T-helper 1 cell treated with Interleukin-12 subunit alpha and Interleukin-12 subunit beta and Interleukin-4 antibody, amounts not matched to agents 30 ng/mL and 1 ng/mL, for 36 hours (primary cell): ENCODE data around the gene ART5. TPM values are rescaled to one million over a fixed set of nuclear protein-coding genes. Genes with fewer than 3 reads are reported as not detected.

ENCODE experiments used
- intact Hi-C: fragments of 100-400 bp; cut with micrococcal nuclease; formaldehyde crosslinking; loops from one replicate; pipeline ENCODE4 v1.15.1; 2024
- total RNA-seq: library from RNA; stranded (reverse); gene quantifications from 2 replicates; pipeline ENCODE4 v1.2.3, GENCODE V29; 2022

ART5 gene, protein sequence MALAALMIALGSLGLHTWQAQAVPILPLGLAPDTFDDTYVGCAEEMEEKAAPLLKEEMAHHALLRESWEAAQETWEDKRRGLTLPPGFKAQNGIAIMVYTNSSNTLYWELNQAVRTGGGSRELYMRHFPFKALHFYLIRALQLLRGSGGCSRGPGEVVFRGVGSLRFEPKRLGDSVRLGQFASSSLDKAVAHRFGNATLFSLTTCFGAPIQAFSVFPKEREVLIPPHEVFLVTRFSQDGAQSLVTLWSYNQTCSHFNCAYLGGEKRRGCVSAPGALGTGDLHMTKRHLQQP
- total RNA-seq: not detected in 2 replicates

DNA sequence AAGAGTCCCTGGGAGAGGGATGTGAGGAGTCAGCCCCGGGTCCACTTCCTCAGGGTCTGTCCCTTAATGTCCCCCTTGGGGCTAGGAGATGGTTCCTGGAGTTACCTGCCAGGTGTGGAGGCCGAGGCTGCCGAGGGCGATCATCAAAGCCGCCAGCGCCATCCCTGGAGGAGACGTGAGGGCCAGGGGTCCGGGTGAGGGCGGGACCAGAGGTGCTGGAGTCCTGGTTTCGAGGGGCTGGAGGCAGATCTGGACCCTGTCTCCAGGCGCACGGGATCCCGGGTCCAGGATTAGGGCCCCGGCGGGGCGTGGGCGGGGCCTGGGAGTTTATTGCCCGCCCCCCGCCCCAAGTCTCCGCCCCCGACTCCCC, at the start of gene ART5:
Gene ART5, minus strand, starts transcription at position 292 of the 370 bp plus-strand sequence. Its CDS starts 130 bp downstream, at position 162.
- intact Hi-C loops: no loop called here

DNA sequence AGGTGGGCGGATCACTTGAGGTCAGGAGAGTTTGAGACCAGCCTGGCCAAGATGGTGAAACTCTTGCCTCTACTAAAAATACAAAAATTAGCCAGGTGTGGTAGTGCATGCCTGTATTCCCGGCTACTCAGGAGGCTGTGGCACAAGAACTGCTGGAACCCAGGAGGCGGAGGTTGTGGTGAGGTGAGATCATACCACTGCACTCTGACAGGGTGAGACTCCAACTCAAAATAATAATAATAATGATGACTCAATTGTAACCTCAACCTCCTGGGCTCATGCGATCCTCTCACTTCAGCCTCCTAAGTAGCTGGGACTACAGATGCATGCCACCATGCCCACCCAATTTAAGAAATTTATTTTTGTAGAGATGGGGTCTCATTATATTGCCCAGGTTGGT, 45.0 kb upstream of the ART5 start:
- intact Hi-C loops: no loop called here

DNA sequence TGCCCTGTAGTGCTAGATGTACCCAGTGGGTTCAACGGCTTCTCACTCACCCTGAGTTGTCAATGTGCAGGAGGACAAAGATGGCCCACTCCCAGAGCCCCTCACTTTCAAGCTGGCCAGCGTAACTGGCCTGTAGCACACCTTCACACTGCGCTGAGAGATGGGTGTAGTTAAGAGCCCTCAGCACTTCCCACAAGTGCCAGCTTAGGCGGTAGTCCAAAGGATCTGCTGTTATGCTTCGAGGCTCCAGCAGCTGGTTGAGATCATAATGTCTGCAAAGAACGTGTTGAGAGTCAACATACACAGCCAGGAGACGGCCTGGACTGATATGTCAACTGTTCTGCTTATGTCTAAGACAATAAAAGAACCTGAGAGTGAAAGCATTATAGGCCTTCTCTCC, 44.1 kb upstream of the ART5 start:
- intact Hi-C loops: no loop called here

DNA sequence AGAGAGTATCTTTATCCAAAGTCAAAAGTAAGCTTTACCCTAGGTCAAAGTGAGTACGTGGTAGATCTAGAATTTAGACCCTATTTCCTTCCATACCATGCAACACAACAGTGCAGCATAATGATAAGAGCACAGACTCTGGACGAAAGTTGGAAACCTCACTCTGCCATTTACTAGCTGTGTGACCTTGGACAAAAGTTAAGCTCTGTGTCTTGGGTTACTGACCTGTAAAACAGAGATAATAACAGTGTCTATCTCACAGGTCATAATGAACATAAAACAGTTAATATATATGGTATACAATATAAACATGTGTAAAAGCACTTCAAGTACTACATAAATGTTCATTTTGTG, 43.0 kb upstream of the ART5 start:
- intact Hi-C loops: no loop called here

DNA sequence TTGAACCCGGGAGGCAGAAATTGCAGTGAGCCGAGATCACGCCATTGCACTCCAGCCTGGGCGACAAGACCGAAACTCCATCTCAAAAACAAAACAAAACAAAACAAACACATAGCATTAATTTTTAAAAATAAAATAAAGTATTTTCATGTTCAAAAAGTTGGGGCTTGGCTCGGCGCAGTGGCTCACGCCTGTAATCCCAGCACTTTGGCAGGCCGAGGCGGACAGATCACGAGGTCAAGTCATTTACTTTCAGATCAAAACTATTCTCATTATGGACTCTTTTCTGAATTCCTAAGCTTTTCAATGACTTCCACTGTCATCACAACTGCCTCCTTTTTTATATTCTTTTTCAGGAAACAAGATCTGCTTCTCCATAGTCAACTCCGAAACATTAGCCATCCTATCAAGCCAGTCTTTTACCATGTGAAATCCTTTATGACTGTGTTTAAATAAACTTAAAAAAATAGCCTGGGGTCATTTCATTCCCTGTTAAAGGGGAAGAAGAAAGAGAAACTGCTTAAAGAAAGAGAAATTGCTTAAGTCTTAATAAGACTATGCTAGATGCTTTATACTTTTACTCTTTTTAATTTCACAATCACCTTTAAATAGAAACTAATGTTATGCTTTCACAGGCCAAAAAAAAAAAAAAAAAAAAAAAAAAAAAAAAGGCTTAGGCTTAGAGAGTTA, 42.5 kb upstream of the ART5 start:
- intact Hi-C loops: no loop called here

DNA sequence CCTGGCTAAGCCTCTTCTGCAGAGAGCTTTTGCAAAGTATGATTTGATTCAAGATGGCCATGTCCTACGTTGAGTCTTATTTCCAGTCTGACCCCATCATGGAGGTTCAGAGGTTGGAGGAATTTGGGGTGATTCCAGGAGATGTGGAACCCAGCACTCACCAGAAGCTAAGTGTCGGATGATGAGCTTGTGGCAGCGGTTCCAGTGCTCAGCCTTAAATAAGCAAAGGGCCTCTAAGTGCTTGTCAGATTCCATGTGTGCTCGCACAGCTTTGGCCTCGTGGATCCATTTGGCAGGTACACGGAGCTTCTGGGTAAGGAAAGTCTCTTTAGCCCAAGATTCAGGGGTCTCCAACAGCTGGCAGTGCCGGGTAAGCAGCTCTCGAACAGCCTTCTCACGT, 41.2 kb upstream of the ART5 start:
- intact Hi-C loops: no loop called here

DNA sequence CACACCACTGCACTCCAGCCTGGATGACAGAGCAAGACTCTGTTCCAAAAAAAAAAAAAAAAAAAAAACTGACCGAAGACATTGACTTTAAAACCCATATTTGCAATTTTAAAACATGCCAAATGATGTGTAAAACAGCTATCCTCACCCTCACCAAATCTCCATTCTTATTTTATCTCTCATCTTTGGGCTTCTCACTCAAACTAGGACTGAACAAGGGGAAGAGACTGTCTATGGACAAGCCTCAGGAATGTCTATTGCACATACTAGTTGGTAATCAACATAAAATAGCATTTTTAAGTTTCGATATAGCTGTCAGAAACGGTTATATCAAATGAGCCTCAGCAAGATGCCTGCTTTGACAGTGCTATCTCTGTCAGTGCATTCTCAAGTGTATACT, 37.3 kb upstream of the ART5 start:
- intact Hi-C loops: no loop called here

DNA sequence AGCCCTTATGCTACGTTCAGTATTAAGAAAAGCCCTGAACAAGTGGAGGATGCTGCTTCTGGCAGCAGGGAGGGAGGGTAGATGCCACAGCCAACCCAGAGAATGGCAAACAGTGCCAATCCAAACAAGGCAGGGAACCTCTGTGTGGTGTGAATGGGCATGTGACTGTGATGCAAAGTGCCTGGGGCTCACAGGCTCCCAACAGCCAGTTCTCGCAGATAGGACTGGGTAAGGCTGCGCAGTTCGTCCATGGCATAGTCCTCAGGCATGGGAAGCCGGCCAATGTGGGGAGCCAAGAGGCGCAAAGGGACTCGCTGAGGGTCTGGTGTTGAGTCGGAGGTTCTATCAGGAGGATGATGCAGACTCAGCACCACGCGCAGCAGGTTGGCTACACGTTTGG, 34.2 kb upstream of the ART5 start:
- intact Hi-C loops: no loop called here

DNA sequence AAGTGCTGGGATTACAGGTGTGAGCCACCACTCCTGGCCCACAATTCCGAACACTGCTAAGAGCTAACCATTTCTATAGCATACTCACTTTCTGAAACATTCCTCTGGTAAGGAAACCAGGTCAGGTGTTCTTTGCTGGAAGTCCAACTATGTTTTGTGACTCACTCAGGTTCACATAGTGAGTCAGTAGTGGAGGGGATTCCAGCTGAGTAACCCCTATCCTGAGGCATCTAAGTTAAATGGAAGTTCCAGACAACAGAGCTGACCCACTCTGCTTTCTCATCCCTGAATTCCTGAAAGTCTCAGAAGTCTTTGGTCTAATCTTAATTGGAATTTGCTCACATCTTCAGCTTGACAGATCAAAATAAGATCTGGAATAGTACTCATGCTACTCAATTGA, 32.4 kb upstream of the ART5 start:
- intact Hi-C loops: no loop called here

DNA sequence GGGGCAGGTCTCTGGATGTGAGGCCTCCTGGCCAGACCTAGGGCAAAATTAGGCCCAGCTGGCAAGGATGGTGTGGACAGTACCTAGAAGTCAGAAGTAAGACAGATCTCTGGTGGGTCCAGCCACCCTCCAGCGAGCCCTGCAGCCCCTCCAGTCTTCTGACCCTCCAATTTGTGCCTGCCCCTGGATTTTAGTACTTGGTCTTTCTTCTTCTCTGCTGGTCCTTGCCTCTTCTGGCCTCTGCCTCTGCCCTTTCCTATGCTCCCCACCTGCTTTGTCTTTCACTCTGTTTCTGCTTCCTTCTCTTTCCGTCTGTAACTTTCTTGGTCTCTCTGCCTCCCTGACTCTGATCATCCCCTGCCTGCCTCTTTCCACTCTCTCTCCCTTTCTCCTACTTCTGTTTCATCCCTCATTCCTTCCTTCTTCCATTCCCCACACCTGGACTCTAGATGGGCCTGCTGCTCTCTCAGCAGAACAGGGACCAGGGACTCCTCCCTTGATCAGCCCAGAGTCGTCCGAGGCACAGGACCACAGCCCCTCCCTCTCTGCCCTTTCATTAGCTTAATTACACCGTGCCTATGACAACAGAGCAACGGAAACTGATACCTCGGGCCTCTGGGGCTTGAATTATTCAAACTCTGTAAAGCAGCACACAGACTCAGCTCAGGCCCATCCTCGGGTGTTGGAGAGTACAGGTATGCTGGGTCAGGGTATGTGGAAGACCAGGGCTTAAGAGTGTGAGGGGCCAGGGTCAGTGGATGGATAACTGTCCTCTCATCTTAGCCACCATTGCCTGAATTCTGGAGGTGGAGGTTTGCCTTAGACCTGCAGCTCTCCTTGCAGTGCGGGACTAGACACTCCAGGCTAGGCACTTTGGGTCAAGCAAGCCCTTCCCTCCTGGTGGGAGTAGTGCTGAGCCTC, 29.8 kb upstream of the ART5 start, which contains the start of gene CHRNA10:
Gene CHRNA10, minus strand, starts transcription at position 51 of the 921 bp plus-strand sequence. CDS start 72 bp downstream, outside the sequence.
- intact Hi-C loops: no loop called here

DNA sequence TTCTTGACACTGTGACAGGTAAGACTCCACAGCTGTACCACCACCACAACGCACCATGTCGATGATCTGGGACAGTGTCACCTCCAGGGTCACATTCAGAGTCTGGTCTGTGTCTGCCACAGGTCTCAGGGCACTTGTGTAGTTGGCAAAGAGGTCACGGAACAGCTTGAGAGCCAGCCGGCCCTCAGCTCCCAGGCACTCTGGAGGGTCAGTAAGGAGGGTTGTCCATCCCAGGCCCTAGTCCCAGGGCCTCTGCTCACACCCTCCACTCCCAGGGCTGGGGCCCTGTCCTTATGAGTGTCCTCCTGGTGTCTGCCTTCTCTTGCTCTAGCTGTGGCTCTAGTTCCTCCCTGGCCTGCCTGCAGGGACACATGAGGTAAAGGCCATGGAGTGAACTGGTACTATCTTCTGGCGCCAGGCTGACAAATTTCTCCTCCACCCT, 28.0 kb upstream of the ART5 start:
- intact Hi-C loops: no loop called here

DNA sequence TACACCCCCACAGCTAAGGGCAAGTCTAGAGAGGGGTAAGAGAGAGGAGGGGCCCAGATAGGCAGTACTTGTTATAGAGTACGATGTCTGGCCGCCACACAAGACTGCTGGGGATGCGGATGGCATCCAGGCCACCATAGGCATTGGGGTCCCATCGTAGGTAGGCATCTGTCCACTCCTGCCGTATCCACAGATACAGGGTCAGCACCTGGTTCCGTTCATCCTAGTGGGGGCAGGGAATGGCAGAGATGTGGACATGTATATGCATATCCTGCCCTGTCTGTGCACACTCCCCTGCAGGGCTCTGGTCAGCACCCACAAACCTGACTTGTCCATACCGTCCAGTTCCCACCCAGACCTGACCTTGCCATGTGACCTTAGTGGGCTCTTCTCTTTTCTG, 27.3 kb upstream of the ART5 start:
- intact Hi-C loops: no loop called here

DNA sequence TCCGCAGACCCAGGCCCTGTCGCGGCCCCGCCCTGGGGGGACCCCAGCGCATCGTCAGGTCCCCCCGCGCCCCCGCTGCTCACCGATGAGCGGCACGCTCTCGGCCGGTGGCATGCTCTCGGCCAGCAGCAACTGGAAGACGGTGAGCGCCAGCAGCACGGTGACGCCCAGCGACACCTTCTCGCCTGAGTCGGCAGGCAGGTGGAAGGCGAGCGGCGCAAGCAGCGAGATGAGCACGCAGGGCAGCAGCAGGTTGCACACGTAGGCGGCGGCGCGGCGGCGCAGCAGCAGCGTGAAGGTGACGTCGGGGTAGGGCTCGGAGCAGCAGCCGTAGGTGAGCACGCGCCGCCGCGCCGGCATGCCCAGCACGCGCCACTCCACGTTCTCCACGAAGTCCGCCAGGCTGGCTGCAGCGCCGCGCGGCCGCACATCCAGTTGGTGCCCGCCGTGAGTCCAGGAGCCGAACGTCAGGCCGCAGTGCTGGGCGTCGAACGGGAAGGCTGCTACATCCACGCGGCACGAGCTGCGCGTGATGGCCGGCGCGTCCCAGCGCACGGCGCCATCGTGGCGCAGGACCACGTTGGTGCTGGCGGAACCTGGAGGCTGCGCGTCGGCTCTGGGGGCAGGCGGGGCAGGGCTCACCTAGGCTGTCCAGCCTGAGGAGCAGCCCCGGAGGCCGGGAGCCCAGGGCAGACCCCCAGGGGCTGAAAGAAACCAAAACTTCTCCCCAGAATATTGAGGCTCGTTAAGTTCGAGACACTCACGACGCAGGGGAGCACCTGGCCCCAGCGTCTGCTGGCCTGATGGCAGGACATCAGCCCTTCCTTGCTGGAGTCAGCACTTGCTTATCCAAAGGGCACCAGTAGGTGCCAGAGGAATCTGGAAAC, 25.6 kb upstream of the ART5 start:
- intact Hi-C loops: no loop called here

DNA sequence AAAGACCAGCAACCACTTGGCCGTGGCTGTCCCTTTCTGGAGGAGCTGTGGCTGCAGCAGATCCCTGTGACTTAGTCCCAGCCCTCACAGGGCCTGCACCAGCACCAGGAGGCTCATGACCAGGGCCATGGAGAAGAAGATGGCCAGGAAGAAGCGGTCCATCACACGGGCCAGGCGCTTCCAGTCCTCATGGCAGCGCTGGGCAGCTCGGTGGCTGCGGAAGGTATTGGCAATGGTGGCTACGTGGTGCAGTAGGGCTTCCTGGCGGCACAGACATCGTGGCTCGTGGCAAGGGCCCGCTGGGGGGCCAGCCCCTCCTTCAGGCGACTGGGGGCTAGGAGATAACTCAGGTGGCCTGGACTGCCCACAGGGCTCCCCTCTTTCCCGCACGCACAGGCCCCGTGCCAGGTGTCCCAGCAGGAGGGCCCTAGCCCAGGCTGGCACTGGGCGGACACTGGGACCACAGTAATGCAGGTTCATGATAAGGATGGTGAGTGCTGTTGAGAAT, 24.3 kb upstream of the ART5 start:
- intact Hi-C loops: no loop called here

DNA sequence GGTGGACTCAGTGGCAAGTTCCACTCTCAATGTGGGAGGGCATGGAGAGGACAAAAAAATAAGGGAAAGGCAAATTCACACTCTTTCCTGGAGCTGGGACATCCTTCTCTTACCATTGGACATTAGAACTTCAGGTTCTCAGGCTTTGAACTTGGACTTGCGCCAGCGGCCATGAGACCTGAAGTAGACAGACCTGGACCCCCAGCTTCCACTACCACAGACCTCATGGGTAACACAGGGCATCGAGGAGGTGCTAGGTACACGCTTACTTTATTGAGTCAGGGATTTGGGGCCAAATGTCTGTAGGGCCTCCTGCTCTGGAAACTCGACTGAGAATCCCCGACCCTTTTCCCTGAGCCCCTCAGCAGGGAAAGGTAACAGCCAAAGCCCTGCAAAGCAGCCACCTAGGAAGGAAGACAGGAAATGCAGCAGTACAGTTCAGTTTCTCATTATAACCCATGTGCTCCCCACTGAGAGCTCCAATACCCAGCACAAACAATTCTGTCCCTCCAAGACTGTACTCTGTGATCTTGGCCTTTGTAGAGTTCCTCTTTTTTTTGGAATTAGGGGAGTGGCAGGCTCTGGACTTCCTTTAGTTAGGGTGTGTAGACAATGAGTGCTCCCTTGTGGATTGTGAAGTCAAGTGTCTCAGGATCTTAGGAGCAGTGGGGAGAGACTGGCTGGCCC, 23.7 kb upstream of the ART5 start:
- intact Hi-C loops: no loop called here

DNA sequence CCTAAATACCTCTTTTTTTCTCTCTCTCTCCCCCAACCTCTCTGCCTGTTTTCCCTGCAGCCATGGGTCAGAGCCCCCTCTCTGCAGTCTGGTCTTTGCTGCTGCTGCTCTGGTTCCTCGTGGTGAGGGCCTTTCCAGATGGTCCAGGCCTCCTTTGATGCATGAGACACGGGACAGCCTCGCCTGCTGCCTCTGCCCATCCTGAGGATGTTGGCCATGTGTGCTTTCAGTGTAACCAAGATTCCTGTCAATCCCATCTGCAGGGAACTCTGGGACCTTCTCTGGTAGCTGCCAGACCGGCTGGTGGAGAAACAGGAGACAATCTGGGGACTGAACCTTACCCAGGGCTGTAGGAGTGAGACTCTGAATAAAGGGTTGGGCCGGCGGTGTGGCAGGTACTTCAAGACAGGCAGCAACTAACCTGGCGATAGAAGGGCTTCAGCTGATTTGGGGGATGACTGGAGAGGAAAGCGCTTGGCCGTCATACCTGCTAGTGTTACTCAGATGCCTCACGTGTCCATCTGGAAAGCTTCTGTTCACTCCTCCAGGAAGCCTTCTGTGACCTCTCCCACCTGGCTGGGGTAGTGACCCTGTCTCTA, 22.3 kb upstream of the ART5 start:
- intact Hi-C loops: no loop called here

DNA sequence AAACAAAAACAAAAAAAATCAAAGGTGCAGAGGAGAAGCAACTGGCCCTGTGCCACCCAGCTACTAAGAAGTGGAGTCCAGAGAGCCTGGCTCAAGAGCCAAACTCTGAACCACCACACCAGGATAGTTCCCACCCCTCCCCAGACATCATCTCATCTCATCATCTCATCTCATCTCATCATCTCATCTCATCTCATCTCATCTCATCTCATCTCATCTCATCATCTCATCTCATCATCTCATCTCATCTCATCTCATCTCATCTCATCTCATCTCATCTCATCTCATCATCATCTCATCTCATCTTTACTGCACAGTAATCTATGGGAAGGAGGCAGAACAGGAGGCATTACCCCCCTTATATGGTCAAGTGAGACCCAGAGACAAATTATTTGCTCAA, 21.1 kb upstream of the ART5 start:
- intact Hi-C loops: no loop called here

DNA sequence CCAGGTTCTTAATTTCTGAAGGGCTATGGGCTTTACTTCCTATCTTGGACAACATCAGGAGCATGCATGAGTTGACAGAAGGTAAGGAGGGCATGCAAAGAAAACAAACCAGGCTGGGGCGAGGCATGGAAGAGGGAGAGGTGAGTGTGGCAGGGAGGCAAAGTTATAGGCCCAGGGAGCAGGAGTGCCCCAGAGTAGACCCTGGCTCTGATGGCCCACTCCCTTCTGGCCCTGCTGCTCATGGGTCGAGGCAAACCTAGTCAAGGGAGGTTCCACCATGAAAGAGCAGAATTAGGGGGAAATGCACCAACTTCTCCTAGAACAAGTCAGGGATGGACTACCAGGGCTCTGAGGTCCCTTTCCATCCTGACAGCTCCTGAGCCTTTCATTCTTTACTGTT, 19.2 kb upstream of the ART5 start:
- intact Hi-C loops: no loop called here

DNA sequence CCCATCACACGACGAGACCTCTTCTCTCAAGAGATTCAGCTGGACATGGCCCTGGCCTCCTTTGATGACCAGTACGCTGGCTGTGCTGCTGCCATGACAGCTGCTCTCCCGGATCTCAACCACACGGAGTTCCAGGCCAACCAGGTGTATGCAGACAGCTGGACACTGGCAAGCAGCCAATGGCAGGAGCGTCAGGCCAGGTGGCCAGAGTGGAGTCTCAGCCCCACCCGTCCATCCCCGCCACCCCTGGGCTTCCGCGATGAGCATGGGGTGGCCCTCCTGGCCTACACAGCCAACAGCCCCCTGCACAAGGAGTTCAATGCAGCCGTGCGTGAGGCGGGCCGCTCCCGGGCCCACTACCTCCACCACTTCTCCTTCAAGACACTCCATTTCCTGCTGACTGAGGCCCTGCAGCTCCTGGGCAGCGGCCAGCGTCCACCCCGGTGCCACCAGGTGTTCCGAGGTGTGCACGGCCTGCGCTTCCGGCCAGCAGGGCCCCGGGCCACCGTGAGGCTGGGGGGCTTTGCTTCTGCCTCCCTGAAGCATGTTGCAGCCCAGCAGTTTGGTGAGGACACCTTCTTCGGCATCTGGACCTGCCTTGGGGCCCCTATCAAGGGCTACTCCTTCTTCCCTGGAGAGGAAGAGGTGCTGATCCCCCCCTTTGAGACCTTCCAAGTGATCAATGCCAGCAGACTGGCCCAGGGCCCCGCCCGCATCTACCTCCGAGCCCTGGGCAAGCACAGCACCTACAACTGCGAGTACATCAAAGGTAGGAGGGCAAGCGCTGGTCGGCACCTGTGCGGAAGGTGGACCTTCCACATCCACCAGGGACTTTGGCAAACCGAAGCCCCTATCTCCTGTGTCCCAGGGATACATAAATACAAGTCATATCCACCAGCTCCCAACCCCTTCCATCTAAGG, 18.1 kb upstream of the ART5 start:
- intact Hi-C loops: no loop called here
